Measurements from ENCODE around the gene OR52N5. TPM values are rescaled to one million over a fixed set of nuclear protein-coding genes. Genes with fewer than 3 reads are reported as not detected.
A peak's percentile ranks its signal among the peaks of the same experiment; 100 is the strongest.

OR52N5 gene
- total and polyA plus RNA-seq, 2 donors (not counting 3 experiments of a cell fraction or from before 2014, with no cell fraction given): not detected

DNA sequence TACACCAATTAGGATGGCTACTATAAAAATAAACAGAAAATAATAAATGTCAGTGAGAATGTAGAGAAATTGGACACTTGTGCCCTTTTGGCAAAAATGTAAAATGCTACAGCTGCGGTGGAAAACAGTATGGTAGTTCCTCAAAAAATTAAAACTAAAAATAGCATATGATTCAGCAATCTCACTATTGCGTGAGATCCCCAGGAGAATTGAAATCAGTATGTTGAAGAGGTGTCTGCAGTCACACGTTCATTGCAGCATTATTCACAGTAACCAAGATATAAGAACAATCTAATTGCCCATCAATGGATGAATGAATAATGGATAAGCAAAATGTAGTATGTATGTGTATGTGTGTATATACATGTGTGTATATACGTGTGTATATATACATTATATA is 32.4 kb upstream of the OR52N5 start:
- Histone ChIP-seq H3K9me1 (replicated peaks; ENCODE audit: control insufficient read depth, extremely low read depth, insufficient read depth, low read length) (no peaks in the 10 kb centered on the region), H3K79me2 (ENCODE audit: control insufficient read depth, insufficient read depth, low read length) (no peaks in the 10 kb centered on the region), H2AFZ (ENCODE audit: low read depth, low read length) (no peak overlapping the region), H3K27ac (ENCODE audit: insufficient read depth, low read depth, low read length) (no peak overlapping the region), H4K20me1 (replicated peaks; ENCODE audit: control insufficient read depth, extremely low read depth, insufficient read depth, low read length) (no peaks in the 10 kb centered on the region), H3K9me3 (replicated peaks; ENCODE audit: control insufficient read depth, insufficient read depth, low read length) (no peaks in the 10 kb centered on the region), H3K36me3 (ENCODE audit: control insufficient read depth in 2 of 2, extremely low read depth in 1 of 2, insufficient read depth in 2 of 2, low read length in 2 of 2) (no peaks in the 10 kb centered on the region), H3K4me1 (ENCODE audit: control insufficient read depth, extremely low read depth, insufficient read depth, low read length) (no peaks in the 10 kb centered on the region), H3K4me2 (ENCODE audit: insufficient read depth, low read length) (no peak overlapping the region), H3K27me3 (ENCODE audit: control insufficient read depth in 2 of 2, insufficient read depth in 2 of 2, low read length in 2 of 2) (no peaks in the 10 kb centered on the region), H3K9ac (replicated peaks; ENCODE audit: extremely low read depth, insufficient read depth, low read length) (no peak overlapping the region), H3K4me3 (replicated peaks in 1 of 3; ENCODE audit: insufficient read depth in 1 of 3, low read depth in 1 of 3, low read length in 3 of 3) (no peak overlapping the region)
- no peak for FAIRE-seq
- dilution Hi-C loops (cut with MboI; ENCODE audit: extremely low pct_ligation_motif_present, low sequenced_read_pairs): no loop called here
- intact Hi-C loops (cut with micrococcal nuclease): no loop called here
- ChIA-PET POLR2A (no interaction called here), CTCF (interaction anchor here (1.3 kb wide), 1 partner anchor 75 kb away, joined by 3 read pairs; no protein-coding TSS in a partner anchor)
- TF ChIP-seq GATA2 (IDR thresholded peaks at IDR 0.05; ENCODE audit: insufficient read depth, insufficient read length, low read depth, low read length) (no peak), POLR2AphosphoS5 (IDR thresholded peaks at IDR 0.05; ENCODE audit: insufficient read depth, low read depth, low read length) (no peak), MYC (IDR thresholded peaks at IDR 0.05; ENCODE audit: low read depth, low read length) (no peak)
- BruUV-seq (replicated peaks): no TSS peak
- no peak for DNase-seq (ENCODE audit: low read depth, low spot score)

DNA sequence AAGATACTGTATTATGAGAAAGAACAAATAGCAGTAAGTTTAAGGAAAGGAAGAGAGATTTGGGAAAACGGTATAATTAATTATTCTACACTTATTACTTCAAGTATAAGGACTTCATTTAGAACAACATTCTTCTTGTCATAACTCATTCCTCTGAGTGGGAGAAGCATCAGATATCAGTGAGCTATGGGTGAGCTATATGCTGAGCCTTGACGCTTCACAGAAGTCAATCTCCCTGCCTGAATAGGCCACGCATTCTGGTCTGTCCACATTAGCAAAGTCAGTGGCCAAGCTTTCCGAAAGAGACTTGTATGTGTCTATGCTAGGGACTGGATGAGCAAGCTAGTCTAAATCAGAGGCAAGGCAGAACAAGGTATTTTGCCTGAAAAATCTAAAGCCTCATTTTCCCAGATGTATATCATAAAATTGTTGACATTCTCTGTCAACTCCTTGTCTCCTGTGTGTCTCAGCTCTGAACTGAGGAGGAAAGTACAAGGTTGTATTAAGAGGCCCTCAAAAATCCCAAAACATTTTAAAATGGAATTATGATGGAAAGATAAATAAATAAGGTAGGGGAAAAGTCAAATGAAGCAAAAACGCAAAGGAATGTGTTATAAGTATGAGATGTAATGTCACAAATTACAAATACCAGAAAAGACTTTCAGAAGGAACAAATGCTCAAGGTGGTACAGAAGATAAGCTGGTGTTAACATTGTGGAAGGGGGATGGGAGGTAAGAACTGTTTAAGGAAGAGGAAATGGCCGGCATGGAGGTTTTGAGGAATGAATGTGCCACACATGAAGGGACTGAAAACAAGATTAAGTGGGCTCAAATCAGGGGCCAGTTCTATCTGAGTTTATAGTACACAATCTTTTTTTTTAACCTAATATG is 27.0 kb upstream of the OR52N5 start:
- Histone ChIP-seq H3K4me3 (replicated peaks in 1 of 3; ENCODE audit: insufficient read depth in 1 of 3, low read depth in 1 of 3, low read length in 3 of 3) (no peak overlapping the region), H3K4me1 (ENCODE audit: control insufficient read depth, extremely low read depth, insufficient read depth, low read length) (peaks cover 7% of the 10 kb centered on the region), H3K27ac (ENCODE audit: insufficient read depth, low read depth, low read length) (no peak overlapping the region), H3K9ac (replicated peaks; ENCODE audit: extremely low read depth, insufficient read depth, low read length) (no peak overlapping the region), H3K79me2 (ENCODE audit: control insufficient read depth, insufficient read depth, low read length) (no peaks in the 10 kb centered on the region), H2AFZ (ENCODE audit: low read depth, low read length) (no peak overlapping the region), H3K36me3 (ENCODE audit: control insufficient read depth in 2 of 2, extremely low read depth in 1 of 2, insufficient read depth in 2 of 2, low read length in 2 of 2) (no peaks in the 10 kb centered on the region), H3K9me1 (replicated peaks; ENCODE audit: control insufficient read depth, extremely low read depth, insufficient read depth, low read length) (no peaks in the 10 kb centered on the region), H3K27me3 (ENCODE audit: control insufficient read depth in 2 of 2, insufficient read depth in 2 of 2, low read length in 2 of 2) (peaks cover 0 to 3% of the 10 kb centered on the region in 2 experiments), H3K4me2 (ENCODE audit: insufficient read depth, low read length) (no peak overlapping the region), H4K20me1 (replicated peaks; ENCODE audit: control insufficient read depth, extremely low read depth, insufficient read depth, low read length) (no peaks in the 10 kb centered on the region), H3K9me3 (replicated peaks; ENCODE audit: control insufficient read depth, insufficient read depth, low read length) (no peaks in the 10 kb centered on the region)
- ChIA-PET CTCF (interaction anchor here (0.6 to 2.9 kb wide), 12 partner anchors 11 to 1173 kb away, joined by 3 to 38 read pairs (median 4); partner anchors contain the start of genes OR51D1 and TRIM5), POLR2A (no interaction called here)
- BruUV-seq (replicated peaks): no TSS peak
- intact Hi-C loops (cut with micrococcal nuclease): loop anchor here (2.0 kb wide), 4 partner anchors 125 to 1183 kb away; partner anchors contain the start of gene TRIM5
- dilution Hi-C loops (cut with MboI; ENCODE audit: extremely low pct_ligation_motif_present, low sequenced_read_pairs): no loop called here
- DNase-seq (ENCODE audit: low read depth, low spot score) (peak; percentile 6), FAIRE-seq (no peak)
- TF ChIP-seq POLR2A (IDR thresholded peaks at IDR 0.05; ENCODE audit: low read depth, low read length) (no peak), MYC (IDR thresholded peaks at IDR 0.05; ENCODE audit: low read depth, low read length) (no peak), GATA2 (IDR thresholded peaks at IDR 0.05; ENCODE audit: insufficient read depth, insufficient read length, low read depth, low read length) (no peak), EZH2 (IDR thresholded peaks at IDR 0.05; ENCODE audit: borderline replicate concordance, low read depth, low read length, severe bottlenecking) (no peak), POLR2AphosphoS5 (IDR thresholded peaks at IDR 0.05; ENCODE audit: insufficient read depth, low read depth, low read length) (no peak), FOS (IDR thresholded peaks at IDR 0.05; ENCODE audit: borderline replicate concordance, insufficient read depth, low read length) (no peak), JUN (IDR thresholded peaks at IDR 0.05; ENCODE audit: borderline replicate concordance, insufficient read depth, insufficient read length, low read depth) (no peak)
- TF ChIP-seq, protein P1, sequence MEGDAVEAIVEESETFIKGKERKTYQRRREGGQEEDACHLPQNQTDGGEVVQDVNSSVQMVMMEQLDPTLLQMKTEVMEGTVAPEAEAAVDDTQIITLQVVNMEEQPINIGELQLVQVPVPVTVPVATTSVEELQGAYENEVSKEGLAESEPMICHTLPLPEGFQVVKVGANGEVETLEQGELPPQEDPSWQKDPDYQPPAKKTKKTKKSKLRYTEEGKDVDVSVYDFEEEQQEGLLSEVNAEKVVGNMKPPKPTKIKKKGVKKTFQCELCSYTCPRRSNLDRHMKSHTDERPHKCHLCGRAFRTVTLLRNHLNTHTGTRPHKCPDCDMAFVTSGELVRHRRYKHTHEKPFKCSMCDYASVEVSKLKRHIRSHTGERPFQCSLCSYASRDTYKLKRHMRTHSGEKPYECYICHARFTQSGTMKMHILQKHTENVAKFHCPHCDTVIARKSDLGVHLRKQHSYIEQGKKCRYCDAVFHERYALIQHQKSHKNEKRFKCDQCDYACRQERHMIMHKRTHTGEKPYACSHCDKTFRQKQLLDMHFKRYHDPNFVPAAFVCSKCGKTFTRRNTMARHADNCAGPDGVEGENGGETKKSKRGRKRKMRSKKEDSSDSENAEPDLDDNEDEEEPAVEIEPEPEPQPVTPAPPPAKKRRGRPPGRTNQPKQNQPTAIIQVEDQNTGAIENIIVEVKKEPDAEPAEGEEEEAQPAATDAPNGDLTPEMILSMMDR (IDR thresholded peaks at IDR 0.05; ENCODE audit: extremely low read depth in 1 of 2, insufficient read depth in 1 of 2, low read depth in 1 of 2, low read length in 2 of 2): no peak
- TF ChIP-seq, protein P2, sequence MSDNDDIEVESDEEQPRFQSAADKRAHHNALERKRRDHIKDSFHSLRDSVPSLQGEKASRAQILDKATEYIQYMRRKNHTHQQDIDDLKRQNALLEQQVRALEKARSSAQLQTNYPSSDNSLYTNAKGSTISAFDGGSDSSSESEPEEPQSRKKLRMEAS (IDR thresholded peaks at IDR 0.05; ENCODE audit: insufficient read depth, insufficient read length): no peak
